IPS DF 4.7 (cell line): ENCODE data around the gene GJD2.

Experiments
- DNase-seq: peaks from one replicate; pipeline ENCODE4 v3.0.0-alpha.2; 2013; ENCODE audit warnings: low spot score; ENCODE audit errors: extremely low read depth

Gene GJD2

GRCh38 chr15:34754674-34755418, at the start of gene GJD2:
TSS of gene GJD2 (minus strand) at chr15:34754998. CDS start at chr15:34754488, 510 bp downstream.
- no peak for DNase-seq

DNA sequence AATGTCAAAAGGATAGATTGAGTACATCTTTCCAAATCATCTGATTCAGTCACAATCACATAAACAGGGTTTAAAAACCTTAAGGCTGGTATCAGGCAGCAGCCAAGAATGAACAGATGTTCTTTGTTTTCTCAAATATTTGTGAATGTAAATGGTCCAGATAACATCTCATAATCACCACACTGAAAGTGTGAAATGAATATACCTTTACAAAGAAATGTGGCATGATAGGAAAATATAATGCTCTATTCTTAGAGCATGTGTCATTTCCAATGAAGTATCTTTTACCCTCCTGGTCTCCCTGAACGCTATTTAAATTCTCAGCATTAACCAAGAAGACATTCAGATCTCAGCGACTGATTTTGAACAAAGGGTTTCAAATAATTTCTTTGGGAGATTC, 49.3 kb upstream of the GJD2 start:
- no peak for DNase-seq

DNA sequence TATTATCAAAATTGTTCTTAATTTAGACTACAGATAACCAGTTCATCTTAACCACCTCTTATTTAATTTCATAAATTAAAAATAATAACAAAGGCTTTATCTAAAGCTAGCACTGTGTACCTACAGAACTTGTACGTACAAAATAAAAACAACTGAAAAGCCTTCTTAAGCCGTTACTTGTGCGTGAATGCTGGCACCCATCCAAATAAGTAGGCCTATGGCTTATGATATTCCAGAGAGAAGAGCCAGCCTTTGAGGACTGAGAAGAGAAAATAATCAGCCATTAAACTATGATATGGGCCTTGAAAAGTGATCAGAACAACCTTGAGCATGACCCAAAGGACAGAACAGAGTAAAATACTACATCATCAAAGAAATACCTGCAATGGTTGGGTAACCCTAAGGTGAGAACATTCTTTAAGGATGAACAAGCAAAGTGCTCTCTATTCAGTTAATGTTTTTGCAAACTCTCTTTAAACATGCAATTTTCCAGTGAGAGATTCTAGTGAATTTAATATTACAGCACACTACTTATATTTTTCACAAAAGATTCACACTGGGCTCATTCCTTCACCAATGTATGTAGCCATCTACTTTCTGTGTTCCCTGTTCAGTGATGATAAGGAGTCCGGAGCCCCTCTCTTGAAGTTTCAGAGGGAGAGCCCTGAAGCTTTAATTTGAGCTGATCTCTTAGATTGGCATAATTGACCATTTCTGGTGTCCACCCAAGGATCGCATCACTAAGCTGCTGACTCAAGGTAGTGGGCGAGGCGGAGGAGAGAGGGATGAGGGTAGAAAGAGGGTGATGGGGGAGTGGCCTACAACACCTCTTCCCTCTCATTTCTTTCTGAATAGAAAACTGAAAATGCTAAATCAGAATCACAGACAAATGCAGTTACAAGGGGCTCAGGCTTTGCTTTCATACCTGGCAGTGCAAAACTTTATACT, 48.3 kb upstream of the GJD2 start:
- no peak for DNase-seq

DNA sequence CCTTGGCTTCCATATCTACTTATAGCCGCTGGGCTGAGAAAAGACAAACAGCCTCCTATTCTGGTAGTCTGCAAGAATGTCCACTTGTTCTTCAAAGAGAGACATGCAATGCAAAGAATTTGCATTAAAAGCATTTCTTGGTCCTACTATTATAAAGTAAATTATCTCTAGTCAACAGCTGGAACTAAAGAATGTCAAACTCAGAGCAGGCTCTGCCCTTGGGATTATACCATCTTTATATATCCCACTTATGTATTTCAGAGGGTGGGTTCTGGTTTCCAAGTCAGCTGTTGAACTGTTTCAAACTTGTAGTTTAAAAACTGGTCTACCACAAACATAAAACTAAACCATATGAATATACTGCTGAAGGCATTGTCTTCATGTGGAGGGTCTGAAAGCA, 47.6 kb upstream of the GJD2 start:
- no peak for DNase-seq

DNA sequence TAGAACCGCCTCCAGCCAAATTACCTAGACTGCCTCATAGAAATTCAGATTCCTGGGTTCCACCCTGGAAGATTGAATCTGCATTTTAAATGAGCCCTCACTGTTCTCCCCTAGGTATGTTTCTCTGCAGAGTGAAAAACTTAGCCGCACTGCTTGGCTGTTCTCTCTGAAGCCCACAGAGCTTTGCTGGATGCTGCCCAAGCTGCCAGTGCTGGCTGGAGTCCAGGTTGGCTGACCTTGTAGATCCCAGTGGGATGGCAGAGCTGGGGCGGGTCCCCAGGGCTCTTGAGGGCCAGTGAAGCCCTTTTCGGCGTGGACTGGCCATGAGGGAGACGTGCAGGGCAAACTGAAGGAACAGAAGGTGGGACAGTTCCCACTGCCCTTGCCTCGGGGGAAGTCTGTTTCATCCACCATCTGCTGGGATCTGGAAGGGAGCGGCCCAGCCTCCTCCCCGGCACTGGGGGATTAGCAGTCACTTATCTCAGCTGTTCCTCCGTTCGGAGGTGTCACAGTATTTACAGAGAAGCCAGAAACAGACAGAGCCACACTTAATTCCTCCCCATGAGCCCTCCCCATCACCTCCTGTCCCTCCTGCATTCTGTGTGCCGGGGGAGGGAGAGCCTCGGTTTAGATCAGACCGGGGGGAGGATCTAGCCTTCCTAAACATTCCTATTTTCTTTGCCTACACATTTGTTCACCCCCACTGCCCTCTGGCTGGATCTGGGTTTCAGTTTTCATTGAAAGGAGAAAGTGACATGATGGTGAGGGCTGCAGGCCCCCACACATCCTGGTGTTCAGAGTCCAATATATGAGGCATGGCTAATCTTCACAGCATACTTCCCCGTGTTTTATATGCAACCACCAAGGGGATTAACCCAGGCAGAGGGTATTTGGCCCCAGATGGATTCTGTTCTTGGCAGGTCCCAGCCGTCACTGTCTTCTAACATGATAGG, 44.6 kb upstream of the GJD2 start:
- no peak for DNase-seq

GRCh38 chr15:34796847-34797435, 42.1 kb upstream of the GJD2 start:
- DNase-seq: no peak

GRCh38 chr15:34795267-34796081, 40.7 kb upstream of the GJD2 start, which contains the start of gene ACTC1:
TSS of gene ACTC1 (minus strand) at chr15:34795549. CDS start at chr15:34794808, 741 bp downstream.
- DNase-seq: no peak

DNA sequence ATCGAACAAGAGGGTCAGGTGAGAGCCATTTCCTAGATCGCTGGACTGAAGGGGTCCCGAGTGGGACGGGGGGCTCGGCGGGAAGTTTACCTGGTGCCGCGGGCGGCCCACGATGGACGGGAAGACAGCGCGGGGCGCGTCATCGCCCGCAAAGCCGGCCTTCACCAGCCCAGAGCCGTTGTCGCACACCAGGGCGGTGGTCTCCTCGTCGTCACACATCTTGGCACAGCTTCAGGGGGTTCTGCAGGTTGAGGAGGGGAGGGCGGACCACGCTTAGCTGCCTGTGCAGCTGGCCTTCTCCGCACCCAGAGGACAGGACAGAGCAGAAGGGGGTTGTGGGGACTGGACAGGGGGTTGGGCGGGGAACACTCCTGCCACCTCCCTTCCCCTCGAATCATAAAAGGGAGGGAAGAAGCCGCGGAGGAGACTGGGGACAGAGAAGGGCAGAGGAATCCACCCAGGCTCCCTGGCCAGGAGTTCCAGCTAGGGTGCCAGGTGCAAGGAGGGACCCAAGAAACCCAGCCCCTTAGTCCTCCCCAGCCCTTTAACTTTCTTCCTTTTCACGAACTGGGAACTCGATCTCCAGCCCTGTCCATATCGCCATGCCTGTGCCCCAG, 39.9 kb upstream of the GJD2 start:
- no peak for DNase-seq

DNA sequence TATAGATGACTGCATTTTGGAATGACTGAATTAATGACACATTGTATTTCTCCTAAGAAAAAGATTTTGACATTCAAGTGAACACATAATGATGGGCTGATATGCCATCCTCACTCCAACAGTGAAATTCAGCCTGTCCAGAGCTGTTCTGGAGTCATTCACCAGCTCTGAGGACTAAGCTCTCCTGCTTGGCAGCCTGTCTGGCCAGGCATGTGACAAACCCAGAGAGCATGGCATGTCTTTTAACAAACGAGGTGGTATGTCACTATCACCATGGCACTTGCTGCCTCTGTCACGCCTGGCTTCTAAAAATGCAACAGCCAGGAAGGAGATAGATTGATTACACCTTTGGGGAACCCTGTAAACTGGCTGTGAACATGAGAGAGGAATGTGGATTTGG, 39.1 kb upstream of the GJD2 start:
- no peak for DNase-seq

- DNase-seq: no peak
These were observed 38.3 kb upstream of the GJD2 start for GRCh38 chr15:34793071-34793470.

GRCh38 chr15:34791701-34792100, 36.9 kb upstream of the GJD2 start:
- DNase-seq: no peak

GRCh38 chr15:34790121-34790520, 35.3 kb upstream of the GJD2 start:
- DNase-seq: no peak

DNA sequence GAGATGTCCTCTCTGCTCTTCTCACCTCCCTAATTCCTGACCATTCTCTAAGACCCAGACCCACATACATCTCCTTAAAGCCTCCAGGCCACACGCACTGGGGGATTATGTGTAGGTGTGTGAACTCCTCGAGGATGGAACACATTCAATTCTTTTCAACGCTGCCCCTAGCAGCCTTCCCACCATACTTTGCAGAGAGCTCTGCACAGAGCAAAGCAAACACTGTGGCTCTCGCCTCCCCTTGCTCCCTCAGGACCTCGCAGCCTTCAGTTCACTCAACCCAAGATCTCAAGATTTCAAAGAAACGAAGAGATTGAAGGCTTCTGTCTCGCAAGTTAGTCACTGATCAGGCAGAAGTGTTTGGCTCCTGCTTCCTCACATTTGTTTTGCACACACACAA, 34.5 kb upstream of the GJD2 start:
- no peak for DNase-seq

DNA sequence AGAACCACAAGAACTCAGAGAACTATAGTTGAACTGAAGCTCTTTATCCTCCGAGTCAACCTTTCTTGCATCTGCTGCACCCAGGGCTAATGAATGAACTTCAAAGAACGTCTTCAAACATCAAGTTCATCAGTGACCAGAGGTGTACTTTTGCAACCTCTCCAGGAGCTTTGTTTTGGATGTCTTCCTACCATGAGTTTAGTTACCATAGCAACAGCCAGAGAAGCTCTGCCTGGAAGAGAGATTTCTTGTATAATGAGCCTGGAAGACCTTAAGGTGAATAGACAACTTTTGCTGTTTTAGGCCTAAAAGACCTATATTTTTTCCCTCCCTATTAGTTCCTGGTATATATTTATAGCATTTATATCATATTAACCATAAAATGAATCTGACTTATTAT, 31.4 kb upstream of the GJD2 start:
- no peak for DNase-seq

GRCh38 chr15:34783991-34784390, 29.2 kb upstream of the GJD2 start:
- DNase-seq: no peak

- no peak for DNase-seq
These were observed 28.6 kb upstream of the GJD2 start for GRCh38 chr15:34783431-34783830.

DNA sequence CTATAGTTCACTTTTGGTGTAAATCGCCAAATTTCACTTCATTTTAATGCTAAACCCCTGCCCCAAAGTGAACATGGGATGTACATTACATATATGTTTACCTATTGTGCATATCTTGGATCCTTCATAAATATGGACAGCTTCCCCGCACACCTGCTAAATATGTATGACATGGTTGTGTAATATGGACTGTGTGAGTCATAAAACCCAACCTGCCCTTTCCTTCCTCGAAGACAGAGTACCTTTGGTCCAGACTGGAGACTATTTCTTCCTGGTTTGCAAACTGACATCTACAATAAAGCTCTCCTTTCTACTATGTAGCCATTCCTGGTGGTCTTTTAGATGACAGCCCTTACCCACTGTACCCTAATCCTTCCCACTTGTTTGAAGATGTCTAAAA, 28.1 kb upstream of the GJD2 start:
- DNase-seq: no peak

DNA sequence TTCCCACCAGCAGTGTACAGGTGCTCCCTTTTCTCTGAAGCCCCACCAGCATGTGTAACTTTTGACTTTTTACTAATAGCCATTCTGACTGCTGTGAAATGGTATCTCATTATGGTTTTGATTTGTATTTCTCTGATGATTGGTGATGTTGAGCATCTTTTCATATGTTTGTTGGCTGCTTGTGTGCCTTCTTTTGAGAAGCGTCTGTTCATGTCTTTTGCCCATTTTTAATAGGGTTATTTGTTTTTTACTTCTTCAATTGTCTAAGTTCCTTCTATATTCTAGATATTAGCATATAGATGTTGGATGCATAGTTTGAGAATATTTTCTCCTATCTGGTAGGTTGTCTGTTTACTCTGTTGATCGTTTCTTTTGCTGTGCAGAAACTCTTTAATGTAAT, 25.9 kb upstream of the GJD2 start:
- DNase-seq: no peak

GRCh38 chr15:34776606-34777105, 21.9 kb upstream of the GJD2 start:
- no peak for DNase-seq
